GM19438 (cell line): ENCODE data around the gene ATP13A3.

Experiments
- ATAC-seq: cut with Tn5 transposase; IDR thresholded peaks from one replicate; pipeline ENCODE4 v1.9.1; 2021; ENCODE audit warnings: low read depth; ENCODE audit not compliant: unreplicated experiment

The ATP13A3 gene

DNA sequence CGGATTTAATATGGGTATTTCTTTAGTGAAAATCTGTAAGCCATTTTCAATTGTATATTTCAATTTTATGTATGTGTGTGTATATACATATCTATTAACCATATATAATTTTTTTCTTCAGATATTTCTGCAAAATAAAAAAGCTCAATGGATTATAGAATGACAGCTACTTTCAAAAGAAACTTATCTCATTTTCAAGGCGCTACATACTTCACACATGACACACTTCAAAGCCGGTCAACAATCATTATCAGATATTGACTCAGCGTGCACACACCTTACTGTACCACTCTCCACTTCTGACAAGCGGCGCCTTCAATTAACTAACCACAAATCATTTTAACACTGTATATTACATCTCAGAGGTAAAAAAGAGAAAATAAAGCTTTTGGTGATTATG lies 39.6 kb downstream of the ATP13A3 start:
- no peak for ATAC-seq

DNA sequence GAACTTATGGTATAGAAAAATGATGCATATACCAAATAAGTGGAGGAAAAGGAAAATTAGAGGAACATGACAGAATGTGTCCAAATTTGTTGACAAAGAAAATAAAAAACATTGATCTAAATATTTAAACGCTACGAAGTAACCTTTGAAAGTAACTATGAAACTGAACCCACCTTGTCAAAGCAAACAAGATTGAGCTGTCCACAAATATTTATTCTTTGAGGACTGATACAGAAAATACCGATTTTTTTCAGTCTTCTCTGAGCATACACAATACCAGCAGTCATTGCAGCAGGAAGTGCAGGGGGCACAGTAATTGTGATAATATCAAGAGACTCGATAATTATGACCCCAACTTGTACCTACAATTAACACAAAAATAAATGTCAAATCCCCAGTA lies 40.0 kb downstream of the ATP13A3 start:
- no peak for ATAC-seq

DNA sequence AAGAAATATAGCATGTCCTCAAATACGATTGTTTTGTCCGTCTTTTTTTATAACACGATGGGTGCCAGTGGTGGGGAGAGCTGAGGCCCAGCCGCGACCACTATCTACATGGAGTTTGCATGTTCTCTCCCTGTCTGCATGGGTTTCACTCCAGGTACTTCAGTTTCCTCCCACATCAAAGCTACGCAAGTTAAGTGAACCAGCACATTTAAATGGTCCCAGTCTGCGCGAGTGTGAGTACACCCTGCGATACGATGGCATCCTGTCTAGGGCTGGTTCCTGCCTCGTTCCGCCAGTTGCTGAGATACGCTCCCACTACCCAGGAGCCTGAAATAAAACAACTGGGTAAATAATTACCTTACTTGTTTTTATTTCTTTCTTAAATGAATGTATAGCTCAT lies 40.6 kb downstream of the ATP13A3 start:
- no peak for ATAC-seq

DNA sequence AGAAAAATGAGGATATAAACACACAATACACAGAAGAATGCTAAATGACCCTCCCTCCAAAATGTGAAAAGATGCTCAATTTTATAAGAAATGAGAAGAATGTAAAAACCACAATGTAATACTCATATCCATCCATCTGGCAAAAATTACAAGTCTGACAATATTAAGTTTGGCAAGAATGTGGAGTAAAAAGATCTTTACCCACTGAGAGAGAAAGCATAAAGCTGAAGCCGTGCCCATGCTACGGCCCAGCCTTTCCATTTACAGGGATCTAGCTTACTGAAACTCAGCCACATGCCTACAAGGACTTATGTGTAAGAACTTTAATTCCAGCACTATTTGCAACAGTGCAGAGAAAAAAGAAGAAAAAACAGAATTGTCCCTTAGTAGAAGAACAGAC lies 42.9 kb downstream of the ATP13A3 start:
- no peak for ATAC-seq

DNA sequence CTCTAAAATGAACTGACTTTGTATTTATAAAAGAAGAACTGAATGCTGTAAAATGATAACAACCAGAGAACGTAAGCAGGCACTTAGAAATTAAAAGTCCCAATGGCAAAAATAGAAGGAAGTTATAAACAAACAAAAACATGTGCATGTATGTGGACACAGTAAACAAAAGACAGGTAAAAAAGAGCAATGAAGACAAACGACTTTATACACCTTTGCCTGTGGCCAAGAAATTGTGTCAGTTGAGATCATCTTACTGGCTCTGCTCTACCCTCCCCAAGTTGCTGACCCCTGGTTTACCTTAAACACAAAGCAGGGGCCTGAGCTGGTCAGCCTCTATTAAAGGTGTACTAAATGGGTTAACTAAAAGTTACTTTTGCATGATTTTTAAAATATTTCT lies 46.0 kb downstream of the ATP13A3 start:
- ATAC-seq: no peak

DNA sequence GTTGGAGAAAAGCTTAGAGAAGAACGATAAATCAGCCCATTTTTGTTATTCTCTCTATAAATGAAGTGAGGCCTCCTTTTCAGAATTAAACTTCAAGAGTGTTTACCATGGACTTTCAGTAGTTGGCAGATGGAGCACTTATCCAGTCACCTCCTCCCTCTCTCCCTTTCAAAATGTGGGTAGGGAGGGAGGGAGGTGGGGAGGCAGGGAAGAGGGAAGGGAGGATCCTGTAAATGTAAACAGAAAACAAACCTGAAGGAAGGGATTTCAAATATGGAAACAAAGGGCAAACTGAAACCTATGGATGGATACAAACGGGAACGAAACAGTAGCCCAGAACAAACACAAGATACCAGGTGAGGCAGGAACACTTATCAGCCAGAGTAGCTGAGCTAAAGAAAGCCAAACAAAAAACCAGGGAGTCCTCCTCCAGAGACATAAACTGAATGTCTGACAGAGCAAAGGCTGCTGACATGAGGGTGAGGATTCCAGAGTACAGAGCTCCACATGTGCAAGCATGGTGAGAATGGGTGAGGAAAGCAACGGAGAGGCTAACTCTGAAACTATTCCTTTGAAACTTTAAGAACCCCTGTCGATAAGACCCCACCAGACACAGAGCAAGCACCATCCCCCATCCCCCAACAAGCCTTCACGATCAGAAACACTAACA lies 46.8 kb downstream of the ATP13A3 start:
- ATAC-seq: no peak

DNA sequence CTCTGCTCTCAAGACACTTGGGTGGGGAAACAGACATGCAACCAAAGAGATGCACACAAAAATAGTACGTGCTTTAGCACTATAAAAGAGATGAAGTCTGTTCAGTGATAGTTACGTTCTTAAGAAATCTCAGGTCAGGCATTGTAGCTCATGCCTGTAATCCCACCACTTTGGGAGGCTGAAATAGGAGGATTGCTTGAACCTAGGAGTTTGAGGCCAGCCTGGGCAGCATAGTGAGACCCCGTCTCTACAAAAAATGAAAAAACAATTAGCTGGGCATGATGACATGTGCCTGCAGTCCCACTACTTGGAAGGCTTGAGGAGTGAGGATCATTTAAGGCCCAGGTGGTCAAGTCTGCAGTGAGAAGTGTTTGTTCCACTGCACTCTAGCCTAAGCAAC lies 52.3 kb downstream of the ATP13A3 start:
- no peak for ATAC-seq

DNA sequence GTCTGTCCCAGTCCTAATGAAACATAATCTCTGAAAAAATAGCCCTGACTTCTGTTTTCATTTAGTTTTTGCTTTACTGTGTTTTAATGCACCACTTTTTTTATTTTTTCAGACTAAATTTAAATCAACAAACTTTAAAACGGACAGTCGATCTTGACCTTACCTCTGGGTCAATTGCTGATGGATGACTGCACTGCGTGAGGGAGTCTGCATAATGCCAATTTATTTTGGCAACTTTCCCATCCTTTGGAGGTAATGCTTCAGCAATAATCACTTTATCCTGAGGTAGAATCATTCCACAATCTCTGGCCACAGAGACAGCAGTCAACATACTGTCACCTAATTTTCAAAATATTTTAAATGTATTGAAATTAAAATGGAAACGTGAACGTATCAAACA lies 55.2 kb downstream of the ATP13A3 start:
- no peak for ATAC-seq

DNA sequence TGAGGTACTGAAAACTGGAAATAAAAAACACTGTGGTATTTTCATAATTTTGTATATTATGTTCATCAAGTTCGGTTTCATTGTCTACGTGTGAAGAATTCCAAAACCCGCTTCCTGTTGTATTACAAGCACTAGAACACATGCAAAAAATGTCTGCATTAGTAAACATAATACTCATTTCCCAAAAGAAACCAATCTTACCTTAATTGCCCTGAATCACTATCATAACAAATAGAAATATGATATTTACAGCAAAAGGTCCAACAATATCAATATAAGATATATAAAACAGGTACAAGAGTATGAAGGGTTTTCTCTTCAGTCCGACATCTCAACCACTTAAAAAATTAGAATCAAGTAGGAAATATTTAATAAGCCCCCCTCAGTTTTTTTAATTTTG lies 61.4 kb downstream of the ATP13A3 start:
- ATAC-seq: no peak

DNA sequence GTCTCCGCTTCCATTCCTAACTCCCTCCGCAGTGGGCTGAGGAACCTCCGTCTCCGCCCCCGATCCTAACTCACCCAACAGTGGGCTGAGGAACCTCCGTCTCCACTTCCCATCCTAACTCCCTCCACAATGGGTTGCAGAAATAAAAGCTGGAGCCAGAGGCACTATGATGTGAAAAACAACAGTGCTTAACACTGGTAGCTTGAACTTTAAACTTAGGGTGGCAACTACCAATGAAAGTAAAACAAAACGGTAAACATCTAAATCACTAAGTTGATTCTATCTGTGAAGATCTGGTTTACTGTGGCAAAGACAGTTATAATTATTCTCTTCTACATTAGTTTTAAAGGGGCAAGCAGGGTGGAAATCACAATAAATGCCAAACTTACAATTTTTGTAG lies 61.8 kb downstream of the ATP13A3 start:
- no peak for ATAC-seq

DNA sequence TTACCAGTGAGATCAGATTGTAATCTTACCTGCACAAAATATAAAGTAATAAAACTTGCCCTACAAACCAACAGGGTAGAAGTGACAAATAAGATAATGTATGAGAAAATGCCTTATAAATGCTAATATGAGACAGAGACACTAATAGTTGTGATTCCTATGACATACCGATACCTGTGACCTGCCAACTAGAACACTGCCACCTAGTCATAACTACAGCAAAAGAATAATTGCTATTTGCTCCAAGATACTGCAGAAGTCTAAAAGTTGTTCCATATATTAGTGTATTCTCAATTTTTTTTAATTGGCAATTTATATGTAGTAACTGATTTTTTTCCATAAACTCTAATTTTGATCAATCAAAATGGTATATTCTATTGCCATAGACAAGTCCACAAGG lies 62.4 kb downstream of the ATP13A3 start:
- no peak for ATAC-seq

DNA sequence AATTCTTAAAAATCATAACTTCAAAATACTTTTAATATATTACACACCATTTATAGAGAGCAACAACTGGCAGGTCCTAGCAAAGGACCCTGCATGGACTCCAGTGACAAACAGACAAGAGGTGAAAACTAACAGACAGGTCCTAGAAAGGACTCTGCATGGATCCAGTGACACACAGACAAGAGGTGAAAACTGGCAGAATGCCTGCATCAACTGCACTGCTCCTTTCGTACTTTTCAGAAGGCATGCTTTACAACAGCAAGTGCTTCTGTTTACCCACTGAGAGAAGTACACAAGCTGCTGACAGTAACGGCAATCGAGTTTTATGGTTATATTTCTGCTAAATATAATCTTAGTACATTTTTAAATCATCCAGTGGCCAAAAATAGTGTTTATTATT lies 63.5 kb downstream of the ATP13A3 start:
- ATAC-seq: no peak

DNA sequence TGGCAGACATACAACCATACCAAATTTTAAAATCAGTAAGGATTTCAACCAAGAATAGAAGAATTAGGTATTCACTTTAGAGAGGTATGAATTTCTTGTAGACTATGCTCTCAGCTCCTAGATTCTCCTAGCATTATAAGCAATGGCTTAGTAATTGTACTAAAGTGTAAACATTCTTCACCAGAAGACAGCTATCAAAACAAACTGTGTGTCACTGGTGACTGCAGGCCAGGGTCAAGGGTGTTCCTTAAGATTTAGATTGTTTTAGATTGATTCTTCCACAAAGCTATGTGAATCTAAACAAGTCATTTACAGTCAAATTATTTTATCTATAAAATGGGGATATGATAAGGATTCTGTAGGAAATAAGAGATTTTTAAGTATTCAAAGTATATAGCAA lies 64.6 kb downstream of the ATP13A3 start:
- no peak for ATAC-seq

DNA sequence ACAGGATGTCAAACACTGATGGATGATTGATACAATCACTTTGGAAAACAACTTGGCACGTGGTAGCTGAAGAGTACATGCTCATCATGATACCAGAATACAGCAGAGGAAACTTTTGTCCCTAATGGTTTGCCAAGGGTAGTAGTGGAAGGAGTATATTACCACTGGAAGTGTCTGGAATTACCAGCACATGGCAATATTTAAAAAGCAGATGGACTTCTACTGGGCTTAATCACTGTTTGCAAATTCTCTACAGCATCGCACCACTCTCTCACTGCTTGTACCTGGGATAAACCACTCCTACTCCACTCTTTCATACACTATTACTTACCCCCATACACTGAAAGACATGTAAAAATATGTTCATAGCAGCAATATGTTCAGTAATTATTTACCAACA lies 68.1 kb downstream of the ATP13A3 start:
- ATAC-seq: no peak

DNA sequence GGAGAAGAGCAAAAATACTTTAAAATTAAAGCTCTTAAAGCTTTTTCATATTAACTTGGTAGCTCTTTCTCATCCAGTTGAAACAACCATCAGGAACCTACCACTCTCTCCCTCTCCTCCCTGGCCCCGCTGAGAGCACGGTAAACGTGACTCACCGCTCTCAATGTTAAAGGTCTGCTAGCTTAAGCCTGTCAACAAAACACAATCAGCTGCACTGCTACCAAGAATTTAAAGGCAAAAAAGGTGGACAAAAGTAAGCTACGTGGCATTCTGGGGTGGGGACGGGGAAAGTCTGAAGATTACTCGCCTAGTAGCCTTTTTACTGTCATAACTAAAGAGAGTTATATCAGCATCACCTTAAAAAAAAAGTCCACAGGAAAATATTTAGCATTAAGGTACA lies 79.4 kb downstream of the ATP13A3 start:
- ATAC-seq: no peak

DNA sequence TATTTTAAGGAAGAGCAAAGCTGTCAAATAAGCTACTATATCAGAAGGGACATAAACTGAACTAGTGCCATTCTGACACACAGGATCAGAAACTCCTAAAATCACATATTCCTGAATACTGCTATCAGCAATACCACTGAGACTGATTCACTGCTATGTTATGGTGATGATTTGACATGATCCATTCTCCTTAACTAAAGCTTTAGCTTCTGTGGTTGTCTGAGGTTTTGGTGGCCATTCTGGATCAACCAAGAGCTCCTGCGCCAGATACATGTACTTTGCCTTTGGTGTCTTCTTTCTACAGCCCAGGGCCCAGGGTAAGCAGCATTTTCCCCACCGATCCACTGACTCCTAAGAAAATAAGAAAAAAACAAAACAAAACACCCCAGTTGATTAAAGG lies 81.0 kb downstream of the ATP13A3 start:
- no peak for ATAC-seq

DNA sequence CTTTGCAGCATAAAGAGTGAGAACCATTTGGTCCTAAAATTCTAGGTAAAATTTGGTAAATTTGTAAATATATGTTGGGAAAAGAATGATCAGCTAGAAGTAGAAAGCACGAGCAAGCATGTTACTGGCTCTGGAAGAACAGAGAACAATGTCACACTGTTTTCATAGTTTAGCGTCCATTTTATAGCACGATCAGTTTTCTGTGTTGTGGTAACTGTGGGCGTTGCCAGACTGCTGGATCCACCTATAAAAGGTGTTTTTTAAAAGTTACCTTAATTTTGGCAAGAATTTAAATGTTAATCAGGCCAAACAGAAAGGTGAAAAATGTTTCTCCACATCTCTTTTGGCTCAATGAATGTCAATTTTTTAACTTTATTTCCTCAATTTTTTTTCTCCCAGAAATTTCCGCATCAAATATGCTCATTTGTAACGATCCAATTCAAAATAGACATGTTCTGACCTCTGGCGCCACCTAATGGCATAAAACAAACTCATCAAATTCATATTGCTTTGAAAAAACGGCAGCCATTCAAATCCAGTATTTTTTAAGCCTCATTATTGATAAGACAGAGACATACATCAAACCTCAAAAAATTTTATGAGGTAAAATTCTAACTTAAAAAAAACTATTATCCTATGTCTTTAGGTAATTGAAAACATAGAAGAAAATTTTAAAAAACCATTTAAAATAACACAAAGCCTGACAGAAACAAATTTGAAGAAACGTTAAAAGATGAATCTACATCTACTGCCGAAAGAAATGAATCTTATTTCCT lies 82.2 kb downstream of the ATP13A3 start:
- ATAC-seq: no peak

DNA sequence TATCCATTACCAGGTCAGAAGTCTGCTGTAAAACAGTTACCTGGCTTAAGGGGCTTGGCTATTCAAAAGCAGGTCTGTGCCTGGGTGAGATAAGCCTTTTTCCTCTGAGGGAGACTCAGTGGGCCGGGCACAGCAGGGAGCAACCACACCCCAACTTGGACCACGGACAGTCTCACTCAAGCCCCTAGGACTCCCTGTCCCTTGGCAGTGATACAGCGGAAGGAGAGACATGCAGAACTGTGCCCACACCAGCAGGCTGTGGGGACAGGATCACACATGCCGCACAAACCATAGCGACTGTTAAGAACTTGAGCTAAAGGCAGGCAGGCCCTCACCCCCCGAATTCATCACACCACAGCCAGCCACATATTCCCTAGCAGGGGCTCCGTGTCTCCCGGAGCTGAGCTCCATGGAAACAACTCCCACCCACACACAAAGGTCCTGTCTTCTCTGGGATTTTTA lies 84.9 kb downstream of the ATP13A3 start:
- no peak for ATAC-seq

DNA sequence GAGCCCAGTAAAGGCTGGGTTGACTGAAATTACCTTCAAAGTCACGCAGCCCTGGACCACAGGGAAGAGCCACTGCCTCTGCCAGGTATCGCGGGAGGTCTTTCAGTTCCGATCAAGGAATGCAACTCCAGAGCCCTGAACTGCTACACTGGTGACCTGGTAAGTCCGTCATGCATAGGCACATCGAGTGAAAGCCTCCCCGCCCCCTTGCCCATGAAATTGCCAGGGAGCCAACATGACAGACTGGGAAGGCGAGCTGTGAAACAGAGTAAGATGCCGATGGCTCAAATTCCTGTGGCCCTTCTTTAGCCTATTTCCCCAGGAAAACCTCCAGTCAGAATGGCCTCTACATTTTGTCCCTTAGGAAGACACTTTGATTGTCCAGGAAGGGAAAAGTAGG lies 85.5 kb downstream of the ATP13A3 start:
- no peak for ATAC-seq

DNA sequence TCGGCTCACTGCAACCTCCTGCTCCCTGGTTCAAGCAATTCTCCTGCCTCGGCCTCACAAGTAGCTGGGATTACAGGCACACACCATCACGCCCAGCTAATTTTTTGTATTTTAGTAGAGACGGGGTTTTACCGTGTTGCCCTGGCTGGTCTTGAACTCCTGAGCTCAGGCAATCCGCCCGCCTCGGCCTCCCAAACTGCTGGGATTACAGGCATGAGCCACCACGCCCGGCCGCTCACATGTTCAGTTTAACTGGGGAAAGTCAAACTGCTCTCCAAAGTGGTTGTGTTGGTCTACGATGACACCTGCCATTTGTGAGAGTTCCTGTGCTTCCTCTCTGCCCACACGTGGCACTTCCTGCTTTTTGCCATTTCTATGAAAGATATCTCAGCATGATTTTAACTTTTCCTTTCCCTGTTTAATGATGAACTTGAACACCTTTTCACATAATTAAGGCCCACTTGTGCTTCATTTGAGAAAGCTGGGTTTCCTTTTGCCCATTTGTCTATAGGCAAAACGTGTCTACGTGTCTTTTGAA lies 86.9 kb downstream of the ATP13A3 start:
- no peak for ATAC-seq

DNA sequence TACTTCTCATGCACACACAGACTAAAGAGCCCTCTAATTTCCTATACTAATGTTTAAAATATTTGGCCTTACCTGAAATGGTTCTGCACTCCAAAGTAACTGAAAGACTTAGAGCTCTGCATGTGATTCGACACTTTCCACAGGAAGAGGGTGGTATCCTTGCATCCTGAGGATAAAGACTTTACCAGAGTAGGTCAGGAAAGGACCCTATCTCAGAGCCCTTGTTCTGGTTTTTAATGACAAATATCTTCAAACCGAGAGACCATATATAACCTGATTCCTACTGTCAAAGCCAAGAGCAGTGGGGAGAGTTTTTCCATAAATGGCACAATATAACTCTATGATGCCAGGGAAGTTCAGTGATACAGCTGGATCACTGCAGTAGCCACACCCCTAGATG lies 87.6 kb downstream of the ATP13A3 start, which contains the start of gene GP5:
Gene GP5 (minus strand): TSS at position 101 of the 400 bp plus-strand sequence. CDS start 984 bp downstream, outside the sequence.
- ATAC-seq: no peak

DNA sequence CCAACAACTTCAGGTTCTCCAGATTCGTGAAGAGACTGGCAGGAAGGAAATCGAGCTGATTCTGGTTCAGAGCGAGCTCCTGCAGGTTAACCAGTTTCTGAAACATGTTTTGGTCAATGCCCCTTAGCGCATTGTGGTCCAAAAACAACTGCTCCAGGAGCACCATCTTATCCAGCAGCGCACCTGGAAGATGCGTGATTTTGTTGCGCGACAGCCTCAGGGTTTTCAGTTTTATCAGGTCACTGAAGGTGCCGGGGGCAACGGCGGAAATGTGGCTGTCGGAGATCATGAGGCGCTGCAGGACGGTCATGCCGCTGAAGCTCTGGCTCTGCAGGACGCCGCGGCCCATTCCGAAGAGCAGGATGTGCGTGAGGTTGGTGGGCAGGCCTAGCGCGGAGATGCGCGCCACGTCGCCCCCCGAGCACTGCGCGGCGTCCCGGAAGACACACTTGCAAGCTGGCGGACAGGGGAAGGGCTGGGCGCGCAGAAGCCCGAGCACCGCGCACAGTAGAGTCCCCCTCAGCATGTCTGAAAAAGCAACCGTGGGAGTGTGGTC lies 89.0 kb downstream of the ATP13A3 start:
- no peak for ATAC-seq
